ENCODE data around the gene ZNF608.

DNA sequence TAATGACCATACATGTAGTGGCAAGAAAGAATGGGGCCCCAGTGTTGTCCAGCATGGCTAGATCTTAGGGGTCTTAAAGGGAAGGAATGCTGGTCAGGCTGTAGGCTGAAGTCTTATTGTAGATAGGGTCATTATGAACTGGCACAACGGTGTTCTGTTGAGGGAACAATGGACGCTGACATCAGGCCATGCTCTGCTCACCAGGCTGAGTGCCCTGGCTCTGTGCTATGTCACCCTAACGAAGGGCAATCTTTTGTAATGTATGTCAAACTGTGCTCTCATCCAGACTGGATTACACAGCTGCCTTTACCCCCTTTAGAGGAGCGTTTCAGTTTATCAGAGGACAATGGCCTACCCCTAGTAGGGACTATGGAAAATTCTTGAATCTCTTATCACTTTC, 14.6 kb upstream of the ZNF608 start:
- TF ChIP-seq POLR2AphosphoS5 (IDR thresholded peaks at IDR 0.05): no peak
- TF ChIP-seq, protein P1, sequence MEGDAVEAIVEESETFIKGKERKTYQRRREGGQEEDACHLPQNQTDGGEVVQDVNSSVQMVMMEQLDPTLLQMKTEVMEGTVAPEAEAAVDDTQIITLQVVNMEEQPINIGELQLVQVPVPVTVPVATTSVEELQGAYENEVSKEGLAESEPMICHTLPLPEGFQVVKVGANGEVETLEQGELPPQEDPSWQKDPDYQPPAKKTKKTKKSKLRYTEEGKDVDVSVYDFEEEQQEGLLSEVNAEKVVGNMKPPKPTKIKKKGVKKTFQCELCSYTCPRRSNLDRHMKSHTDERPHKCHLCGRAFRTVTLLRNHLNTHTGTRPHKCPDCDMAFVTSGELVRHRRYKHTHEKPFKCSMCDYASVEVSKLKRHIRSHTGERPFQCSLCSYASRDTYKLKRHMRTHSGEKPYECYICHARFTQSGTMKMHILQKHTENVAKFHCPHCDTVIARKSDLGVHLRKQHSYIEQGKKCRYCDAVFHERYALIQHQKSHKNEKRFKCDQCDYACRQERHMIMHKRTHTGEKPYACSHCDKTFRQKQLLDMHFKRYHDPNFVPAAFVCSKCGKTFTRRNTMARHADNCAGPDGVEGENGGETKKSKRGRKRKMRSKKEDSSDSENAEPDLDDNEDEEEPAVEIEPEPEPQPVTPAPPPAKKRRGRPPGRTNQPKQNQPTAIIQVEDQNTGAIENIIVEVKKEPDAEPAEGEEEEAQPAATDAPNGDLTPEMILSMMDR (IDR thresholded peaks at IDR 0.05 in 8 of 11, conservative IDR thresholded peaks at IDR 0.05 in 3 of 11): no peak
- TF ChIP-seq POLR2A (IDR thresholded peaks at IDR 0.05): no peak
